ENCODE results near the gene HAUS1.

DNA sequence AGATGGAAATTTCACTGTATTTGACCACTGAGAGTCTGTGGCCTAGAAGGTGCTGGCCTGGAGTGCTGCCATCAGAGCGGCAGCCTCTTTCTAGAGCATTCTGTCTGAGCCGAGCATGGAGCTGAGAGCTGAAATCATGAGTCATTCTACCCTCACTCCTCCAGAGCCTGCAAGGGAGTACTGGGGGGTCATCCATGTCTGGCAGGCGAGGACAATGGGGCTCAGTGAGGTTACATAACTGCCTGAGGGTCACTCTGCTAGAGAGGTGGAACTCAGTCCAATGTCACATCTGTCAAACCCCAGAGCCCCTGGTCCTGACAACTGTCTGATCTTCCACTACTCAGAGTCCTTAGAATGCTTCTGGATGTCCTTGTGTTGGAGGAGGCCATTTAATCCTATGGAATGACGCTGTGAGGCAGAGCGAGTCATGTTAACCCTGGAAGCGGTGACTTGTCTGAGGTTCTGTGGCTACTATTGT is 65.3 kb downstream of the HAUS1 start:
- TF ChIP-seq TCF12 (IDR thresholded peaks at IDR 0.05; ENCODE audit: low read depth, low read length) (no peak), SUZ12 (IDR thresholded peaks at IDR 0.05; ENCODE audit: low read length) (no peak), KDM1A (IDR thresholded peaks at IDR 0.05; ENCODE audit: borderline replicate concordance, low read length) (no peak), POLR2A (IDR thresholded peaks at IDR 0.05; ENCODE audit: control extremely low read depth in 1 of 2, low read depth in 2 of 2, low read length in 2 of 2) (no peak), SIN3A (conservative IDR thresholded peaks at IDR 0.05 in 1 of 2, IDR thresholded peaks at IDR 0.05 in 1 of 2; ENCODE audit: low read depth in 1 of 2, low read length in 2 of 2) (no peak), POLR2AphosphoS5 (IDR thresholded peaks at IDR 0.05; ENCODE audit: low read depth, low read length) (no peak), EP300 (IDR thresholded peaks at IDR 0.05; ENCODE audit: borderline replicate concordance in 1 of 2, low read depth in 2 of 2, low read length in 2 of 2) (no peak), GTF2F1 (IDR thresholded peaks at IDR 0.05; ENCODE audit: borderline replicate concordance, low read depth, low read length) (no peak), RAD21 (IDR thresholded peaks at IDR 0.05 in 1 of 2, conservative IDR thresholded peaks at IDR 0.05 in 1 of 2; ENCODE audit: low read depth in 2 of 2, low read length in 2 of 2) (no peak), JUN (IDR thresholded peaks at IDR 0.05; ENCODE audit: low read depth, low read length) (no peak), HDAC6 (IDR thresholded peaks at IDR 0.05; ENCODE audit: low read depth, low read length) (no peak), TAF1 (IDR thresholded peaks at IDR 0.05; ENCODE audit: low read depth, low read length) (no peak)
- TF ChIP-seq, protein P1, sequence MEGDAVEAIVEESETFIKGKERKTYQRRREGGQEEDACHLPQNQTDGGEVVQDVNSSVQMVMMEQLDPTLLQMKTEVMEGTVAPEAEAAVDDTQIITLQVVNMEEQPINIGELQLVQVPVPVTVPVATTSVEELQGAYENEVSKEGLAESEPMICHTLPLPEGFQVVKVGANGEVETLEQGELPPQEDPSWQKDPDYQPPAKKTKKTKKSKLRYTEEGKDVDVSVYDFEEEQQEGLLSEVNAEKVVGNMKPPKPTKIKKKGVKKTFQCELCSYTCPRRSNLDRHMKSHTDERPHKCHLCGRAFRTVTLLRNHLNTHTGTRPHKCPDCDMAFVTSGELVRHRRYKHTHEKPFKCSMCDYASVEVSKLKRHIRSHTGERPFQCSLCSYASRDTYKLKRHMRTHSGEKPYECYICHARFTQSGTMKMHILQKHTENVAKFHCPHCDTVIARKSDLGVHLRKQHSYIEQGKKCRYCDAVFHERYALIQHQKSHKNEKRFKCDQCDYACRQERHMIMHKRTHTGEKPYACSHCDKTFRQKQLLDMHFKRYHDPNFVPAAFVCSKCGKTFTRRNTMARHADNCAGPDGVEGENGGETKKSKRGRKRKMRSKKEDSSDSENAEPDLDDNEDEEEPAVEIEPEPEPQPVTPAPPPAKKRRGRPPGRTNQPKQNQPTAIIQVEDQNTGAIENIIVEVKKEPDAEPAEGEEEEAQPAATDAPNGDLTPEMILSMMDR (IDR thresholded peaks at IDR 0.05; ENCODE audit: control extremely low read depth in 1 of 3, insufficient read depth in 1 of 3, low read depth in 1 of 3, low read length in 3 of 3) = no peak; a peak in 1 of 4 replicates
- TF ChIP-seq, protein P2, sequence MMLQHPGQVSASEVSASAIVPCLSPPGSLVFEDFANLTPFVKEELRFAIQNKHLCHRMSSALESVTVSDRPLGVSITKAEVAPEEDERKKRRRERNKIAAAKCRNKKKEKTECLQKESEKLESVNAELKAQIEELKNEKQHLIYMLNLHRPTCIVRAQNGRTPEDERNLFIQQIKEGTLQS (IDR thresholded peaks at IDR 0.05; ENCODE audit: insufficient read depth, low read depth, low read length) = no peak
